DOHH2 (cell line): ENCODE results near the gene PLEKHM3.

Experiments used
- EZH2phosphoT487 ChIP-seq: fragments of 200-600 bp; sonication (generic); IDR thresholded peaks from 2 replicates; pipeline ENCODE4 v1.6.1; 2017; ENCODE audit warnings: borderline replicate concordance, mild to moderate bottlenecking, antibody characterized with exemption, low read length, moderate library complexity, mixed read lengths
- TF ChIP-seq, protein P1 (sequence below): fragments of 200-600 bp; sonication (generic); IDR thresholded peaks from one replicate; pipeline ENCODE4 v1.5.1; 2014; ENCODE audit warnings: antibody characterized with exemption, mild to moderate bottlenecking, low read depth, low read length; ENCODE audit not compliant: poor library complexity, severe bottlenecking

GRCh38 chr2:207869784-207870778, 155.2 kb downstream of the PLEKHM3 start:
- TF ChIP-seq, protein P1, sequence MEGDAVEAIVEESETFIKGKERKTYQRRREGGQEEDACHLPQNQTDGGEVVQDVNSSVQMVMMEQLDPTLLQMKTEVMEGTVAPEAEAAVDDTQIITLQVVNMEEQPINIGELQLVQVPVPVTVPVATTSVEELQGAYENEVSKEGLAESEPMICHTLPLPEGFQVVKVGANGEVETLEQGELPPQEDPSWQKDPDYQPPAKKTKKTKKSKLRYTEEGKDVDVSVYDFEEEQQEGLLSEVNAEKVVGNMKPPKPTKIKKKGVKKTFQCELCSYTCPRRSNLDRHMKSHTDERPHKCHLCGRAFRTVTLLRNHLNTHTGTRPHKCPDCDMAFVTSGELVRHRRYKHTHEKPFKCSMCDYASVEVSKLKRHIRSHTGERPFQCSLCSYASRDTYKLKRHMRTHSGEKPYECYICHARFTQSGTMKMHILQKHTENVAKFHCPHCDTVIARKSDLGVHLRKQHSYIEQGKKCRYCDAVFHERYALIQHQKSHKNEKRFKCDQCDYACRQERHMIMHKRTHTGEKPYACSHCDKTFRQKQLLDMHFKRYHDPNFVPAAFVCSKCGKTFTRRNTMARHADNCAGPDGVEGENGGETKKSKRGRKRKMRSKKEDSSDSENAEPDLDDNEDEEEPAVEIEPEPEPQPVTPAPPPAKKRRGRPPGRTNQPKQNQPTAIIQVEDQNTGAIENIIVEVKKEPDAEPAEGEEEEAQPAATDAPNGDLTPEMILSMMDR: no peak
- TF ChIP-seq EZH2phosphoT487: no peak
